Naive thymus-derived CD4-positive, alpha-beta T cell (primary cell): ENCODE data around the gene HOXA9. TPM values are rescaled to one million over a fixed set of nuclear protein-coding genes. Genes with fewer than 3 reads are reported as not detected.
A peak's percentile ranks its signal among the peaks of the same experiment; 100 is the strongest.

Source experiments
- ATAC-seq: fragments of 150-1000 bp; cut with Tn5 transposase; 2 replicates; pipeline ENCODE4 v1.10.0; 2021; ENCODE audit warnings: mild to moderate bottlenecking, moderate library complexity
- CTCF ChIA-PET: fragments of 350-600 bp; sonication (Branson Sonifier 250); formaldehyde crosslinking; loops from one replicate; lab custom pipeline; 2021; ENCODE audit warnings: antibody characterized with exemption; lab: Charles Lee
- POLR2A ChIA-PET: fragments of 350-600 bp; sonication (Branson Sonifier 250); formaldehyde crosslinking; loops from one replicate; lab custom pipeline; 2021; ENCODE audit warnings: antibody characterized with exemption, inconsistent platforms; lab: Charles Lee
- DNase-seq, 9 donors: peaks; one replicate each; pipeline versions ENCODE4 v3.0.0 to v3.0.0-alpha.2; 2020 to 2022; ENCODE audit warnings: mixed read lengths in 1 of 9
- H3K27ac ChIP-seq: one replicate; pipeline ENCODE4 v1.7.0; 2013; ENCODE audit warnings: mild to moderate bottlenecking, low read depth, low read length, moderate library complexity
- H3K27me3 ChIP-seq, 2 donors: one replicate each; pipeline ENCODE4 v1.7.0; 2013; ENCODE audit warnings: low read length in 2 of 2, mild to moderate bottlenecking in 2 of 2, moderate library complexity in 2 of 2; ENCODE audit not compliant: control insufficient read depth in 2 of 2, insufficient read depth in 2 of 2
- H3K36me3 ChIP-seq, 3 experiments: 1 replicate in 2 of 3; 2 replicates in 1 of 3; pipeline ENCODE4 v1.7.0; 2013; ENCODE audit warnings: low read length in 3 of 3, mild to moderate bottlenecking in 3 of 3, moderate library complexity in 1 of 3; ENCODE audit not compliant: insufficient read depth in 3 of 3, control insufficient read depth in 2 of 3
- H3K4me1 ChIP-seq, 2 donors: one replicate each; pipeline ENCODE4 v1.7.0; 2013; ENCODE audit warnings: low read length in 2 of 2, mild to moderate bottlenecking in 2 of 2, moderate library complexity in 1 of 2; ENCODE audit not compliant: control insufficient read depth in 2 of 2, insufficient read depth in 2 of 2
- H3K4me3 ChIP-seq: 2 replicates; pipeline ENCODE4 v1.7.0; 2013; ENCODE audit warnings: mild to moderate bottlenecking, low read length
- H3K9me3 ChIP-seq, 3 experiments: 1 replicate in 2 of 3; 2 replicates in 1 of 3; pipeline ENCODE4 v1.7.0; 2013; ENCODE audit warnings: low read length in 3 of 3; ENCODE audit not compliant: control insufficient read depth in 2 of 3
- H3K27ac Mint-ChIP-seq, 9 donors: one replicate each; pipeline ENCODE4 v1.8.0; 2020 to 2022; ENCODE audit warnings: mixed read lengths in 9 of 9, mild to moderate bottlenecking in 8 of 9, moderate library complexity in 5 of 9, inconsistent platforms in 2 of 9
- H3K27me3 Mint-ChIP-seq, 5 donors: one replicate each; pipeline ENCODE4 v1.8.0; 2021 to 2022; ENCODE audit warnings: mixed read lengths in 5 of 5, mild to moderate bottlenecking in 1 of 5
- H3K36me3 Mint-ChIP-seq, 5 donors: one replicate each; pipeline ENCODE4 v1.8.0; 2020 to 2022; ENCODE audit warnings: mixed read lengths in 5 of 5, mild to moderate bottlenecking in 3 of 5, inconsistent platforms in 1 of 5
- H3K4me1 Mint-ChIP-seq, 7 donors: one replicate each; pipeline ENCODE4 v1.8.0; 2020 to 2022; ENCODE audit warnings: mixed read lengths in 7 of 7, mild to moderate bottlenecking in 3 of 7, inconsistent platforms in 1 of 7
- H3K4me3 Mint-ChIP-seq, 10 donors: one replicate each; pipeline ENCODE4 v1.8.0; 2020 to 2022; ENCODE audit warnings: mild to moderate bottlenecking in 10 of 10, mixed read lengths in 10 of 10, moderate library complexity in 6 of 10, inconsistent platforms in 2 of 10
- H3K9me3 Mint-ChIP-seq, 11 donors: one replicate each; pipeline ENCODE4 v1.8.0; 2020 to 2022; ENCODE audit warnings: mixed read lengths in 11 of 11, mild to moderate bottlenecking in 4 of 11, inconsistent platforms in 1 of 11, moderate library complexity in 1 of 11
- intact Hi-C, 2 donors: fragments of 100-400 bp; cut with micrococcal nuclease; formaldehyde crosslinking; loops; one replicate each; pipeline ENCODE4 v1.15.1; 2023
- polyA plus RNA-seq, 2 donors: library from polyadenylated mRNA; unstranded; fragments of 300-500 nt; fragmentation: Illumina TruSeq; gene quantifications; one replicate each; pipeline ENCODE4 v1.2.3, GENCODE V29; 2021
- total RNA-seq, 6 experiments: library from RNA in 5 of 6; stranded (reverse) in 5 of 6; gene quantifications; 1 replicate in 5 of 6; 2 replicates in 1 of 6; pipeline ENCODE4 v1.2.3 and lab custom pipeline; 2021 to 2026

HOXA9 gene
- total and polyA plus RNA-seq, 7 experiments from 2014 or later, result 0.70 to 1.7 TPM; not detected in 5

- ChIA-PET POLR2A (interaction anchor here (1.2 kb wide), 1 partner anchor 10 kb away, joined by 3 read pairs; no protein-coding TSS in a partner anchor), CTCF (interaction anchor here (1.0 to 4.2 kb wide), 2 partner anchors 14 to 460 kb away, joined by 3 to 42 read pairs; no protein-coding TSS in a partner anchor)
- peaks cover 20 to 40% of the 10 kb centered on the region in 2 donors for H3K27me3 ChIP-seq
- Mint-ChIP-seq H3K27ac (peak within 1 kb of the TSS in 3 of 9 donors; percentile 42 to 62 (median 45)), H3K9me3 (peaks cover 0 to 3% (median 0%) of the 10 kb centered on the region in 11 donors), H3K4me1 (peaks cover 10 to 41% (median 28%) of the 10 kb centered on the region in 7 donors), H3K27me3 (peaks cover 63 to 81% (median 65%) of the 10 kb centered on the region in 5 donors), H3K36me3 (peaks cover 0 to 3% (median 0%) of the 10 kb centered on the region in 5 donors), H3K4me3 (peak within 1 kb of the TSS in 9 of 10 donors; percentile 56 to 82 (median 69))
- intact Hi-C loops, result no loop called here
- no peak within 1 kb of the TSS for H3K27ac ChIP-seq
- ATAC-seq, result no peak
- DNase-seq, result no peak
- peaks cover 21 to 26% of the 10 kb centered on the region in 2 donors for H3K4me1 ChIP-seq
- no peaks in the 10 kb centered on the region for H3K36me3 ChIP-seq
- H3K4me3 ChIP-seq, result no peak within 1 kb of the TSS
- no peaks in the 10 kb centered on the region for H3K9me3 ChIP-seq
These were observed 17.9 kb downstream of the HOXA9 start, which contains the start of gene HOXA6 for GRCh38 chr7:27147199-27148030. Gene HOXA6, minus strand, starts transcription at chr7:27147774. Its CDS starts 25 bp downstream, at chr7:27147749.

GRCh38 chr7:27146491-27147198 lies 18.7 kb downstream of the HOXA9 start:
- peaks cover 7 to 33% (median 21%) of the 10 kb centered on the region in 7 donors for H3K4me1 Mint-ChIP-seq
- ChIA-PET CTCF (interaction anchor here (1.0 kb wide), 1 partner anchor 459 kb away, joined by 3 read pairs; no protein-coding TSS in a partner anchor), POLR2A (no interaction called here)
- Histone ChIP-seq H3K9me3 (no peaks in the 10 kb centered on the region), H3K36me3 (no peaks in the 10 kb centered on the region), H3K4me1 (peaks cover 14 to 19% of the 10 kb centered on the region in 2 donors), H3K27ac (no peak overlapping the region), H3K4me3 (no peak overlapping the region), H3K27me3 (peaks cover 12 to 32% of the 10 kb centered on the region in 2 donors)
- no peak for DNase-seq
- no peak overlapping the region for H3K27ac Mint-ChIP-seq
- H3K27me3 Mint-ChIP-seq, result peaks cover 56 to 77% (median 63%) of the 10 kb centered on the region in 5 donors
- no peak for ATAC-seq
- peaks cover 0 to 3% (median 0%) of the 10 kb centered on the region in 5 donors for H3K36me3 Mint-ChIP-seq
- peaks cover 0 to 3% (median 0%) of the 10 kb centered on the region in 11 donors for H3K9me3 Mint-ChIP-seq
- peak overlapping the region in 2 of 10 donors; percentile 54 to 82 for H3K4me3 Mint-ChIP-seq
- intact Hi-C loops, result no loop called here

- CTCF ChIA-PET, result no interaction called here
- Mint-ChIP-seq H3K4me1 (peaks cover 1 to 26% (median 15%) of the 10 kb centered on the region in 7 donors), H3K27ac (no peak overlapping the region), H3K36me3 (peaks cover 0 to 3% (median 0%) of the 10 kb centered on the region in 5 donors), H3K4me3 (no peak overlapping the region), H3K27me3 (peaks cover 49 to 76% (median 62%) of the 10 kb centered on the region in 5 donors), H3K9me3 (peaks cover 0 to 3% (median 0%) of the 10 kb centered on the region in 11 donors)
- peaks cover 7 to 12% of the 10 kb centered on the region in 2 donors for H3K4me1 ChIP-seq
- POLR2A ChIA-PET, result no interaction called here
- H3K9me3 ChIP-seq, result no peaks in the 10 kb centered on the region
- no peak overlapping the region for H3K27ac ChIP-seq
- no peak for ATAC-seq
- no peak for DNase-seq
- no peaks in the 10 kb centered on the region for H3K36me3 ChIP-seq
- H3K4me3 ChIP-seq, result no peak overlapping the region
- intact Hi-C loops, result no loop called here
- peaks cover 8 to 26% of the 10 kb centered on the region in 2 donors for H3K27me3 ChIP-seq
These were observed 19.4 kb downstream of the HOXA9 start for GRCh38 chr7:27145914-27146412.

- peaks cover 3 to 6% of the 10 kb centered on the region in 2 donors for H3K4me1 ChIP-seq
- no peak overlapping the region for H3K27ac Mint-ChIP-seq
- CTCF ChIA-PET, result interaction anchor here (0.6 to 1.5 kb wide), 2 partner anchors 15 to 980 kb away, joined by 3 to 6 read pairs; no protein-coding TSS in a partner anchor
- no peaks in the 10 kb centered on the region for H3K36me3 ChIP-seq
- no peaks in the 10 kb centered on the region for H3K9me3 ChIP-seq
- POLR2A ChIA-PET, result no interaction called here
- intact Hi-C loops, result no loop called here
- peaks cover 0 to 3% (median 0%) of the 10 kb centered on the region in 11 donors for H3K9me3 Mint-ChIP-seq
- H3K27me3 Mint-ChIP-seq, result peaks cover 44 to 71% (median 58%) of the 10 kb centered on the region in 5 donors
- H3K4me3 Mint-ChIP-seq, result no peak overlapping the region
- peaks cover 4 to 20% of the 10 kb centered on the region in 2 donors for H3K27me3 ChIP-seq
- H3K27ac ChIP-seq, result no peak overlapping the region
- H3K4me1 Mint-ChIP-seq, result peaks cover 0 to 20% (median 11%) of the 10 kb centered on the region in 7 donors
- no peak for ATAC-seq
- DNase-seq, result no peak
- H3K36me3 Mint-ChIP-seq, result peaks cover 0 to 3% (median 0%) of the 10 kb centered on the region in 5 donors
- H3K4me3 ChIP-seq, result no peak overlapping the region
These were observed 20.0 kb downstream of the HOXA9 start for GRCh38 chr7:27145165-27145913.

GRCh38 chr7:27144781-27145164 lies 20.6 kb downstream of the HOXA9 start:
- ChIA-PET POLR2A (no interaction called here), CTCF (interaction anchor here (0.6 to 1.5 kb wide), 2 partner anchors 16 to 980 kb away, joined by 3 to 6 read pairs; no protein-coding TSS in a partner anchor)
- intact Hi-C loops, result no loop called here
- no peak overlapping the region for H3K4me3 ChIP-seq
- Mint-ChIP-seq H3K4me1 (peaks cover 0 to 17% (median 9%) of the 10 kb centered on the region in 7 donors), H3K4me3 (no peak overlapping the region), H3K27me3 (peaks cover 38 to 65% (median 58%) of the 10 kb centered on the region in 5 donors), H3K36me3 (peaks cover 0 to 3% (median 0%) of the 10 kb centered on the region in 5 donors), H3K27ac (no peak overlapping the region), H3K9me3 (peaks cover 0 to 3% (median 0%) of the 10 kb centered on the region in 11 donors)
- H3K27ac ChIP-seq, result no peak overlapping the region
- ATAC-seq (no peak), DNase-seq (no peak)
- H3K27me3 ChIP-seq, result peaks cover 0 to 17% of the 10 kb centered on the region in 2 donors
- H3K4me1 ChIP-seq, result peaks cover 0 to 5% of the 10 kb centered on the region in 2 donors
- H3K9me3 ChIP-seq, result no peaks in the 10 kb centered on the region
- H3K36me3 ChIP-seq, result no peaks in the 10 kb centered on the region
